B cell (primary cell): ENCODE measurements around the gene CLEC2L. TPM values are rescaled to one million over a fixed set of nuclear protein-coding genes. Genes with fewer than 3 reads are reported as not detected.

ENCODE experiments used
- ATAC-seq: fragments of 200-7000 bp; cut with Tn5 transposase; one replicate; pipeline ENCODE4 v1.10.0; 2021; ENCODE audit warnings: low read depth, mild to moderate bottlenecking, moderate number of reproducible peaks, moderate library complexity
- CTCF ChIA-PET: fragments of 350-600 bp; sonication (Branson Sonifier 250); formaldehyde crosslinking; loops from one replicate; lab custom pipeline; 2021; ENCODE audit warnings: antibody characterized with exemption, inconsistent platforms; lab: Charles Lee
- POLR2A ChIA-PET: fragments of 350-600 bp; sonication (Branson Sonifier 250); formaldehyde crosslinking; loops from one replicate; lab custom pipeline; 2021; ENCODE audit warnings: antibody characterized with exemption; lab: Charles Lee
- DNase-seq: peaks from one replicate; pipeline ENCODE4 v3.0.0; 2013
- H2AFZ ChIP-seq: 2 replicates; pipeline ENCODE4 v1.6.1; 2012; ENCODE audit warnings: mild to moderate bottlenecking, low read depth, low read length; ENCODE audit not compliant: insufficient read depth, poor library complexity, severe bottlenecking
- H3K27ac ChIP-seq, 2 donors: 1 replicate in 1 of 2; 2 replicates in 1 of 2; pipeline ENCODE4 v1.5.1; 2012 to 2013; ENCODE audit warnings: low read length in 2 of 2, mild to moderate bottlenecking in 2 of 2, moderate library complexity in 1 of 2
- H3K27me3 ChIP-seq, 4 experiments: fragments of 200-600 bp in 1 of 4; sonication (generic) in 1 of 4; replicated peaks in 1 of 4; 1 replicate in 2 of 4; 2 replicates in 2 of 4; pipeline versions ENCODE4 v1.6.1 to v1.7.0; 2013 to 2016; ENCODE audit warnings: low read length in 3 of 4, mild to moderate bottlenecking in 2 of 4, mixed read lengths in 1 of 4, moderate library complexity in 1 of 4; ENCODE audit not compliant: insufficient read depth in 4 of 4, control insufficient read depth in 3 of 4; ENCODE audit errors: control extremely low read depth in 1 of 4
- H3K36me3 ChIP-seq, 2 experiments: replicated peaks in 1 of 2; 1 replicate in 1 of 2; 2 replicates in 1 of 2; pipeline versions ENCODE4 v1.6.1 to v1.7.1; 2013; ENCODE audit warnings: low read length in 1 of 2; ENCODE audit not compliant: insufficient read depth in 2 of 2, control insufficient read depth in 1 of 2; ENCODE audit errors: control extremely low read depth in 1 of 2, extremely low read depth in 1 of 2
- H3K4me1 ChIP-seq, 2 donors: fragments of 200-600 bp in 1 of 2; sonication (generic) in 1 of 2; 1 replicate in 1 of 2; 2 replicates in 1 of 2; pipeline versions ENCODE4 v1.5.1 to v1.6.1; 2013 to 2017; ENCODE audit warnings: low read length in 2 of 2; ENCODE audit not compliant: control insufficient read depth in 2 of 2, insufficient read depth in 2 of 2
- H3K4me2 ChIP-seq: replicated peaks from 2 replicates; pipeline ENCODE3; 2012; ENCODE audit warnings: mild to moderate bottlenecking, low read depth, low read length; ENCODE audit not compliant: poor library complexity, severe bottlenecking
- H3K4me3 ChIP-seq, 5 experiments: fragments of 200-600 bp in 1 of 5; sonication (generic) in 1 of 5; 1 replicate in 3 of 5; 2 replicates in 2 of 5; pipeline versions ENCODE4 v1.5.1 to v1.7.0; 2011 to 2016; ENCODE audit warnings: low read length in 4 of 5, mild to moderate bottlenecking in 4 of 5, low read depth in 2 of 5, control low read depth in 1 of 5, moderate library complexity in 1 of 5; ENCODE audit not compliant: insufficient read depth in 1 of 5; ENCODE audit errors: control extremely low read depth in 1 of 5, extremely low read depth in 1 of 5
- H3K79me2 ChIP-seq: fragments of 200-600 bp; sonication (generic); one replicate; pipeline ENCODE4 v1.6.0; 2016; ENCODE audit warnings: low read length; ENCODE audit not compliant: control insufficient read depth, insufficient read depth
- H3K9ac ChIP-seq: fragments of 200-600 bp; sonication (generic); 2 replicates; pipeline ENCODE4 v1.6.1; 2017; ENCODE audit warnings: mild to moderate bottlenecking, low read length, moderate library complexity
- H3K9me3 ChIP-seq, 3 donors: one replicate each; pipeline versions ENCODE4 v1.6.1 to v1.7.1; 2013; ENCODE audit warnings: low read length in 2 of 3; ENCODE audit not compliant: control insufficient read depth in 2 of 3, insufficient read depth in 1 of 3; ENCODE audit errors: control extremely low read depth in 1 of 3
- H4K20me1 ChIP-seq: 2 replicates; pipeline ENCODE4 v1.6.0; 2012; ENCODE audit warnings: mild to moderate bottlenecking, low read length; ENCODE audit not compliant: insufficient read depth, control insufficient read depth, poor library complexity, severe bottlenecking
- H3K27ac Mint-ChIP-seq: one replicate; pipeline ENCODE4 v1.8.0; 2021; ENCODE audit warnings: mixed read lengths
- H3K27me3 Mint-ChIP-seq: one replicate; pipeline ENCODE4 v1.8.0; 2021; ENCODE audit warnings: mixed read lengths
- H3K4me1 Mint-ChIP-seq: one replicate; pipeline ENCODE4 v1.8.0; 2021; ENCODE audit warnings: mixed read lengths
- H3K4me3 Mint-ChIP-seq: one replicate; pipeline ENCODE4 v1.8.0; 2021; ENCODE audit warnings: mixed read lengths
- H3K9me3 Mint-ChIP-seq: one replicate; pipeline ENCODE4 v1.8.0; 2022; ENCODE audit warnings: mixed read lengths; ENCODE audit not compliant: insufficient read depth
- EZH2 ChIP-seq: IDR thresholded peaks from 2 replicates; pipeline ENCODE4 v1.6.1; 2012; ENCODE audit warnings: borderline replicate concordance, low read depth, mild to moderate bottlenecking, moderate library complexity, low read length; ENCODE audit not compliant: insufficient read depth, poor library complexity, severe bottlenecking
- WGBS: methylation state at CpG from one replicate; pipeline ENCODE4 v1.1.5; 2013; ENCODE audit warnings: missing lambda C conversion rate; ENCODE audit not compliant: insufficient coverage; 5-methylcytosine and 5-hydroxymethylcytosine counted together
- intact Hi-C: fragments of 100-400 bp; cut with micrococcal nuclease; formaldehyde crosslinking; loops from one replicate; pipeline ENCODE4 v1.10.0; 2022
- polyA plus RNA-seq: library from polyadenylated mRNA; depleted of rRNA; stranded (reverse); fragments of >200 nt; gene quantifications from 2 replicates; pipeline ENCODE4 v1.2.3, GENCODE V29; 2012
- total RNA-seq, 2 donors: library from RNA; stranded (reverse); fragments of 120-200 nt in 1 of 2; gene quantifications; 1 replicate in 1 of 2; 2 replicates in 1 of 2; pipeline versions ENCODE4 v1.2.3 to v1.2.4, GENCODE V29; 2013 to 2022
- TF ChIP-seq, protein P1 (sequence below): fragments of 200-600 bp; IDR thresholded peaks from one replicate; pipeline ENCODE4 v1.8.0; 2022; ENCODE audit warnings: antibody characterized with exemption, mild to moderate bottlenecking

The CLEC2L gene
- total and polyA plus RNA-seq, 2 donors (not counting 1 experiment from before 2014, with no cell fraction given): not detected

DNA sequence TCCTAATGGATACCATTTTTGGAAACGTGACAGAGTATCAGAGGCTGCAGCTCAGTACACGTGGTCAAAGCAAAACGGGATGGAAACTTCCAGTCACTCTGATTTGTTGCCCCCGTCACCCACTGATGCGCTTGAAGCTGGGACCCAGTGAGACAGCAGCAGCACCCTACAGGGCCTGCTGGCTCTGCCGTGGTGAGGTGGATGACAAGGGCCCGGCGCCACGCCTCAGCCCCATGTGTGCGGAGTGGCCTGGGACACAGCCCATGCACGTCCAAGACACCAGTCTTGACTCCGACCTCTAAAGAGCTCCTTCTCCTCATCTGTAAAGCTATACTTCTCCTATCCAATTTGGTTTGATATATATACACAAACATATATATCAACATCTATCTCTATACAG lies 39.0 kb downstream of the CLEC2L start:
- no peak overlapping the region for H2AFZ ChIP-seq
- TF ChIP-seq, protein P1, sequence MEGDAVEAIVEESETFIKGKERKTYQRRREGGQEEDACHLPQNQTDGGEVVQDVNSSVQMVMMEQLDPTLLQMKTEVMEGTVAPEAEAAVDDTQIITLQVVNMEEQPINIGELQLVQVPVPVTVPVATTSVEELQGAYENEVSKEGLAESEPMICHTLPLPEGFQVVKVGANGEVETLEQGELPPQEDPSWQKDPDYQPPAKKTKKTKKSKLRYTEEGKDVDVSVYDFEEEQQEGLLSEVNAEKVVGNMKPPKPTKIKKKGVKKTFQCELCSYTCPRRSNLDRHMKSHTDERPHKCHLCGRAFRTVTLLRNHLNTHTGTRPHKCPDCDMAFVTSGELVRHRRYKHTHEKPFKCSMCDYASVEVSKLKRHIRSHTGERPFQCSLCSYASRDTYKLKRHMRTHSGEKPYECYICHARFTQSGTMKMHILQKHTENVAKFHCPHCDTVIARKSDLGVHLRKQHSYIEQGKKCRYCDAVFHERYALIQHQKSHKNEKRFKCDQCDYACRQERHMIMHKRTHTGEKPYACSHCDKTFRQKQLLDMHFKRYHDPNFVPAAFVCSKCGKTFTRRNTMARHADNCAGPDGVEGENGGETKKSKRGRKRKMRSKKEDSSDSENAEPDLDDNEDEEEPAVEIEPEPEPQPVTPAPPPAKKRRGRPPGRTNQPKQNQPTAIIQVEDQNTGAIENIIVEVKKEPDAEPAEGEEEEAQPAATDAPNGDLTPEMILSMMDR: no peak
- TF ChIP-seq EZH2: no peak
- WGBS: 95% methylated on average over 11 of the region's 12 CpGs
- peaks cover 0 to 5% (median 2%) of the 10 kb centered on the region in 4 experiments for H3K27me3 ChIP-seq
- Mint-ChIP-seq H3K9me3 (peaks cover 4% of the 10 kb centered on the region), H3K27ac (no peak overlapping the region), H3K4me1 (no peaks in the 10 kb centered on the region), H3K27me3 (peaks cover 18% of the 10 kb centered on the region), H3K4me3 (no peak overlapping the region)
- H3K9ac ChIP-seq: no peak overlapping the region
- no peaks in the 10 kb centered on the region for H4K20me1 ChIP-seq
- H3K79me2 ChIP-seq: no peaks in the 10 kb centered on the region
- H3K4me1 ChIP-seq: no peaks in the 10 kb centered on the region
- no peak for DNase-seq
- ChIA-PET CTCF (no interaction called here), POLR2A (no interaction called here)
- H3K4me2 ChIP-seq: no peak overlapping the region
- ATAC-seq: no peak
- no peak overlapping the region for H3K4me3 ChIP-seq
- intact Hi-C loops: no loop called here
- H3K27ac ChIP-seq: no peak overlapping the region
- no peaks in the 10 kb centered on the region for H3K36me3 ChIP-seq
- H3K9me3 ChIP-seq: peaks cover 0 to 9% (median 0%) of the 10 kb centered on the region in 3 donors

DNA sequence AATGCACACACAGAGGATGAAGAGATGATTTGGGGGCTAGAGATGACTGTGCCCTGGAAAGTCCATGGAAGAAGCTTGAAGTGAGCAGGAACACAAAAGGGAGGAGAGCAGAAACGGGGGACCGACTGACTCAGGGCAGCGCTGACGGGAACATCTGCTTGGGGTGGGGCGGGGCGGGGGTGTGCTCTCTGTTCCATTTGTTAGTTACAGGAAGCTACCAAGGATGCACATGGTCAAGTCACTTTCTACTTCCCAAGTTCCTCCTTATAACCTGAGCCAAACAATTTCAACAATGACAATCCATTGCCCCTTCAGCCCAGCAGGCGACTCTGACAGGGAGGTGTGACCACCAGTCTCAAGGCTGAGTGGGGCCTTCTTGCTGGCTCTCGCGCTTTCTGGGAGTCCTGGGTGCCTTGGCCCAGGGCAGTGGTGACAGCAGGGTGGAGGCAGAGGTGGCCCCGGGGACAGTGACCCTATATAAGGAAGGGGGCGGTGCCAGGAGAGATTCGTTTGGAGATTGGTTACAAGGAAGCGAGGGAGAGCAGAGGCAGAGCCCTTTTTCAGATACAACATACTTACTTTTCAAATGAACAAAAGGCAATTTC lies 39.6 kb downstream of the CLEC2L start:
- no peaks in the 10 kb centered on the region for H4K20me1 ChIP-seq
- H3K4me2 ChIP-seq: no peak overlapping the region
- peaks cover 0 to 9% (median 0%) of the 10 kb centered on the region in 3 donors for H3K9me3 ChIP-seq
- intact Hi-C loops: no loop called here
- no peak overlapping the region for H3K9ac ChIP-seq
- H3K27ac ChIP-seq: no peak overlapping the region
- H3K4me3 ChIP-seq: no peak overlapping the region
- H3K4me1 Mint-ChIP-seq: no peaks in the 10 kb centered on the region
- ATAC-seq (no peak), DNase-seq (no peak)
- H3K79me2 ChIP-seq: no peaks in the 10 kb centered on the region
- H3K4me3 Mint-ChIP-seq: no peak overlapping the region
- no peaks in the 10 kb centered on the region for H3K4me1 ChIP-seq
- peaks cover 12% of the 10 kb centered on the region for H3K27me3 Mint-ChIP-seq
- TF ChIP-seq, protein P1: no peak
- no peak for TF ChIP-seq EZH2
- no peaks in the 10 kb centered on the region for H3K36me3 ChIP-seq
- 95% methylated on average over 4 of the region's 13 CpGs for WGBS
- POLR2A ChIA-PET: no interaction called here
- H3K27ac Mint-ChIP-seq: no peak overlapping the region
- no peak overlapping the region for H2AFZ ChIP-seq
- H3K27me3 ChIP-seq: peaks cover 0 to 2% (median 0%) of the 10 kb centered on the region in 4 experiments
- peaks cover 4% of the 10 kb centered on the region for H3K9me3 Mint-ChIP-seq
- CTCF ChIA-PET: no interaction called here
